Mesothelial cell of epicardium (in vitro differentiated cells): ENCODE results near the gene ATXN1. TPM values are rescaled to one million over a fixed set of nuclear protein-coding genes. Genes with fewer than 3 reads are reported as not detected.

Experiments used
- DNase-seq, 2 experiments: peaks; one replicate each; pipeline ENCODE4 v3.0.0; 2021; ENCODE audit warnings: low spot score in 2 of 2; ENCODE audit not compliant: unreplicated experiment in 2 of 2
- H3K27ac Mint-ChIP-seq: 2 replicates; pipeline ENCODE4 v1.8.0; 2021; ENCODE audit warnings: mixed read lengths
- H3K27me3 Mint-ChIP-seq: 2 replicates; pipeline ENCODE4 v1.8.0; 2021; ENCODE audit warnings: low read depth, mixed read lengths
- H3K36me3 Mint-ChIP-seq: 2 replicates; pipeline ENCODE4 v1.8.0; 2021; ENCODE audit warnings: mixed read lengths
- H3K4me1 Mint-ChIP-seq: 2 replicates; pipeline ENCODE4 v1.8.0; 2021; ENCODE audit warnings: mixed read lengths
- H3K4me3 Mint-ChIP-seq: 2 replicates; pipeline ENCODE4 v1.8.0; 2021; ENCODE audit warnings: mild to moderate bottlenecking, moderate library complexity, mixed read lengths
- H3K9me3 Mint-ChIP-seq: 2 replicates; pipeline ENCODE4 v1.8.0; 2021; ENCODE audit warnings: mixed read lengths
- total RNA-seq: library from RNA; stranded (reverse); gene quantifications from 3 replicates; pipeline ENCODE4 v1.2.1, GENCODE V29; 2021
- TF ChIP-seq, protein P1 (sequence below): fragments of 200-600 bp; sonication (generic); IDR thresholded peaks from one replicate; pipeline ENCODE4 v1.5.0; 2021; ENCODE audit warnings: antibody characterized with exemption; ENCODE audit not compliant: unreplicated experiment

The ATXN1 gene
- total RNA-seq, 1 donor from 2014 or later = 59.5 TPM

DNA sequence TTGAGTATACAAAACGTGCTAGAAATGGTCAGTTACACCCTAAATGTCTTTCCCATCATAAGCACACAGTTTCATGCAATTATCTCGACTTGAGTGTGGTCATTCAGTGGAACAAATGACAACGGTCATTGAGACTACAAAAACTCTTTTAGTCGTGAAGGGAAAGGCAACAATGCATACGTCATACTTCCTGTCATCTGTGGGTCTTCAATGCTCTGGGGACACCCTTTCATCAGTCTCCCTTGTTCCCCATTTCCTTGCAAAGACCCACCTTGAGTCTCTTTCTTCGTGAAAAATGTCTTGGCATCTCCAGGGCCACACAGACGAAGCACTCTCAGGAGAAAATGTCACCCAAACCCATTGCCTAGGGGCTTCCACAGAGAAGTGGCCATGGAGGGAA is 284.4 kb downstream of the ATXN1 start:
- no peak for DNase-seq
- Mint-ChIP-seq H3K4me1 (peaks cover 13% of the 10 kb centered on the region), H3K9me3 (peaks cover 10% of the 10 kb centered on the region), H3K27me3 (no peaks in the 10 kb centered on the region), H3K4me3 (no peak overlapping the region), H3K36me3 (peaks cover 35% of the 10 kb centered on the region), H3K27ac (no peak overlapping the region)
- TF ChIP-seq, protein P1, sequence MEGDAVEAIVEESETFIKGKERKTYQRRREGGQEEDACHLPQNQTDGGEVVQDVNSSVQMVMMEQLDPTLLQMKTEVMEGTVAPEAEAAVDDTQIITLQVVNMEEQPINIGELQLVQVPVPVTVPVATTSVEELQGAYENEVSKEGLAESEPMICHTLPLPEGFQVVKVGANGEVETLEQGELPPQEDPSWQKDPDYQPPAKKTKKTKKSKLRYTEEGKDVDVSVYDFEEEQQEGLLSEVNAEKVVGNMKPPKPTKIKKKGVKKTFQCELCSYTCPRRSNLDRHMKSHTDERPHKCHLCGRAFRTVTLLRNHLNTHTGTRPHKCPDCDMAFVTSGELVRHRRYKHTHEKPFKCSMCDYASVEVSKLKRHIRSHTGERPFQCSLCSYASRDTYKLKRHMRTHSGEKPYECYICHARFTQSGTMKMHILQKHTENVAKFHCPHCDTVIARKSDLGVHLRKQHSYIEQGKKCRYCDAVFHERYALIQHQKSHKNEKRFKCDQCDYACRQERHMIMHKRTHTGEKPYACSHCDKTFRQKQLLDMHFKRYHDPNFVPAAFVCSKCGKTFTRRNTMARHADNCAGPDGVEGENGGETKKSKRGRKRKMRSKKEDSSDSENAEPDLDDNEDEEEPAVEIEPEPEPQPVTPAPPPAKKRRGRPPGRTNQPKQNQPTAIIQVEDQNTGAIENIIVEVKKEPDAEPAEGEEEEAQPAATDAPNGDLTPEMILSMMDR = no peak

DNA sequence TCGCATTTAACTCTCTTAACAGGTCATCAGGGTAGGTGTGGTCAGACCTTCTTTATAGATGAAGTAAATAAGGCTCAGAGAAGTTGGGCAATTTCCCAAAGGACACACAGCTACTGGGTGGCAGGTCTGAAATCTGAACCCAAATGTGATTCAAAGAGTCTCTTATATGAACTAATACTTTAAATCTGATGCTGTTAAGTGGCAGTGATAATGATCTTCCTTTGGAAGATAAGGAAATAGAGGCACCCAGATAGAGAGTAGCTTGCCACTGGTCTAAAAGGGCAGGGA is 285.8 kb downstream of the ATXN1 start:
- H3K9me3 Mint-ChIP-seq = peaks cover 10% of the 10 kb centered on the region
- H3K27ac Mint-ChIP-seq = no peak overlapping the region
- H3K4me3 Mint-ChIP-seq = no peak overlapping the region
- peaks cover 25% of the 10 kb centered on the region for H3K4me1 Mint-ChIP-seq
- no peak for DNase-seq
- TF ChIP-seq, protein P1 = no peak
- H3K36me3 Mint-ChIP-seq = peaks cover 33% of the 10 kb centered on the region
- no peaks in the 10 kb centered on the region for H3K27me3 Mint-ChIP-seq

DNA sequence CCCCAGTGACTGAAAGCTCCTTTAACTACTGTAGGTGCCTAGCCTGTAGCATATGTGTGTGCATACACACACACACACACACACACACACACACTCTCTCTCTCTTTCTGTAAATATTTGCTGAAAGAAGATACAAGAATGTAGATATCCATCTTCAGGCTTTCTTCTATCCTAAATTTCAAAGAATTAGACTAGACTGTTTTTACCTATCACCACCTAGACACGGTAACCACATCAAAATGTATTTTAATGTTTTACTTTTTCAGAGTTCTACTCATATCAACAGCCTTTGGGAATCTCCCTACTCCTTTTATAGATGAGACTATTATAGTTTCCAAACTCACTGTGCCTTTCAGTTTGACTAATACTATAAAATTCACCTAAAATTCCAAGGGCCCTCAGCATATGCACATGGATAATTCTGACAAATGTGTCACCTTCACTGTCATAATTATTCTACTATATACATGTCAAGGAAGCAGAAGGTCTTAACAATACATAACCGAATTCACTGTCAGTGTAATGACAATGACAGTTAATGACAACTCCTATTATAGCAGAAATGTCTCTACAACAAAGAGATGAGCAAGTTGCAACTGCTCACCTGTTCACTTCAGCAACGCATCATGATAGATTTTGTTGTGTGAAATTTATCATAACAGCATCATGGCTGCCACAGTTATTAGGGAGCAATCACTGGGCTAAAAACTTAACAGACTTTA is 286.3 kb downstream of the ATXN1 start:
- no peak for DNase-seq
- H3K27ac Mint-ChIP-seq = no peak overlapping the region
- peaks cover 10% of the 10 kb centered on the region for H3K9me3 Mint-ChIP-seq
- no peak overlapping the region for H3K4me3 Mint-ChIP-seq
- no peaks in the 10 kb centered on the region for H3K27me3 Mint-ChIP-seq
- peaks cover 30% of the 10 kb centered on the region for H3K36me3 Mint-ChIP-seq
- H3K4me1 Mint-ChIP-seq = peaks cover 25% of the 10 kb centered on the region
- TF ChIP-seq, protein P1 = no peak

DNA sequence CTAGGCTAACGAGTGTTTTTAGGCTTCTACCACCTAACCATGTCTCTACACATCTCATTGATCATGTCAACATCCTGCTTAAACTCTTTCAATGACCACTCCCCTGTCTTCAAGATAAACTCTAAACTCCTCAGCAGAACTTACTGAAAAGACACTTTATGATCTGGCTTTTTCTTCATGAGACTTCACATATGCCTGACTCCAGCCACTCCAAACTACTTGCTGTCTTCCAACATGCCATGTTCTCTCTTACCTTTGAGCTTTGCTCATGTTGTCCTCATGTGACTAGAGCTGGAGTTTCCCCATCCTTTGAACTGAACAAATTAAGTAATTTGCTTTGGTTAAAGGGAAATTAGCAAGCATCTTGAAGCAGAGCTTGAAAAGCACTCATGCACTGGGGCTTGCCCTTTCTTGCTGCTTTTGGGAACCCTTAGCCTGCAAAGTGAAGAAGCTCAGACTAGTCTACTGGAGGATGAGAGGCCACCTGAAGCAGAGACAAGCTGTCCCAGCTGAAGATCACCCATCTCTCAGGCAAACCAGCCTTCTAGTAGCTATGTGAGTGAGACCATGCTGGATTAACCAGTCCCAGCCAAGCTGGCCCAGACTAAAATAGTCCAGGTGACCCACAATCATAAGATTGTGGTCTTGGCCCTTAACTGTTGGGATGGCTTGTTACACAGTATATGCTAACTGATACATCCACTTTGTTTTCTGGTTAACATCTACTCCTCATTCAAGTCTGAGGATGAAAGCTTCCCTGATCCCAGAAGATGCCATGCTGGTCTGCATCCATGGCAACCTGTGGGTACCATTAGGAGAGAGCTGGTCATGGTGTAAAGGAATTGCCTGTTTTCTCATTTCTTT is 287.1 kb downstream of the ATXN1 start:
- TF ChIP-seq, protein P1 = no peak
- Mint-ChIP-seq H3K4me3 (no peak overlapping the region), H3K4me1 (peaks cover 25% of the 10 kb centered on the region), H3K9me3 (peaks cover 10% of the 10 kb centered on the region), H3K36me3 (peaks cover 30% of the 10 kb centered on the region), H3K27me3 (no peaks in the 10 kb centered on the region), H3K27ac (no peak overlapping the region)
- DNase-seq = no peak

DNA sequence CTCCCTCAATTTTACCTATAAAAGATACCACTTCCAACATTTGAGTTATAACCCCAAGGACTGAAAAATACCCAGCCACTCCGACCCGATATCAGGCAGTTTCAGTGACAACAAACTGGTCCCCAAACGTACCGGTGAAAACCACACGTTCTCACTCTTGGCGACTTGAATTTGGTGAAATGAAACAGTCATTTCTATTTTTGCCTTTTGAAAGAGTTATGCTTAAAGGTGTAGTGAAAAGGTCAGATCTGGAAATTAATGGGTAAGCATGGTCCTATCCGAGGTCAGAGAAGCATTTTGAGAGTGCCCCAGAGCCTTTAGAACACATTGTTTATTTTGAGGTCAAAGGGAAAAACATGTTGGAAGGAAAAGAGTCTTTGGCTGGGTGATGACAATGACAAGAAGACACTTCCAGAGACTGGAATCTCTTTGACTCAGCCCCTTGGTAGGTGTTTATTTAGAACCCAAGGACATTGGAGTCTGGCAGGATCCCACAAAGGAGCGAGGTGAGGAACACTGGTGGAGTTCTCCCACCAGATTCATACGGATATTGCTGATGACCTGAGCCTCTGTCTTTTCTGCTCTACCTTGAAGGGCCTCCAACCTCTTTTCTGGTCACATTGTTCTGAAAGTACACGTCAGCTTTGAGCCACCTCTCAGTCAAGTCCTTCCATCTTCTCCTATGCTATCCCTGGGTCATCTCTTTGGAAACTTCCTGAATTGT is 287.9 kb downstream of the ATXN1 start:
- Mint-ChIP-seq H3K4me3 (no peak overlapping the region), H3K27me3 (no peaks in the 10 kb centered on the region), H3K4me1 (peaks cover 25% of the 10 kb centered on the region), H3K27ac (no peak overlapping the region), H3K9me3 (peaks cover 10% of the 10 kb centered on the region), H3K36me3 (peaks cover 30% of the 10 kb centered on the region)
- DNase-seq = no peak
- TF ChIP-seq, protein P1 = no peak
